ENCODE data around the gene ZNF574.

GRCh38 chr19:42099336-42099925 lies 23.5 kb downstream of the ZNF574 start:
- TF ChIP-seq CTCF (IDR thresholded peaks at IDR 0.05) = no peak
- TF ChIP-seq POLR2A (IDR thresholded peaks at IDR 0.05) = no peak
- TF ChIP-seq EP300 (IDR thresholded peaks at IDR 0.05) = no peak

Data from ovary (tissue), 3 donors.